BJ (cell line): ENCODE data around the gene RAMAC. TPM values are rescaled to one million over a fixed set of nuclear protein-coding genes. Genes with fewer than 3 reads are reported as not detected.
A peak's percentile ranks its signal among the peaks of the same experiment; 100 is the strongest.

Experiments
- CTCF ChIA-PET: fragments of 350-600 bp; formaldehyde crosslinking; extraction: SDS; loops from one replicate; lab custom pipeline; 2021; ENCODE audit warnings: antibody characterized with exemption, inconsistent platforms; lab: Yijun Ruan, JAX
- POLR2A ChIA-PET: fragments of 300-600 bp; sonication (Branson Sonifier 250); formaldehyde crosslinking; extraction: SDS; loops from one replicate; lab custom pipeline; 2021; ENCODE audit warnings: antibody characterized with exemption; lab: Charles Lee
- DNase-seq: peaks from one replicate; pipeline ENCODE4 v3.0.0-alpha.2; 2011; ENCODE audit warnings: low read depth
- H3K27me3 ChIP-seq: 2 replicates; pipeline ENCODE4 v1.6.0; 2011; ENCODE audit warnings: low read length; ENCODE audit not compliant: control insufficient read depth, insufficient read depth
- H3K36me3 ChIP-seq: 2 replicates; pipeline ENCODE4 v1.5.1; 2011; ENCODE audit warnings: low read length; ENCODE audit not compliant: control insufficient read depth, insufficient read depth
- H3K4me3 ChIP-seq: 2 replicates; pipeline ENCODE4 v1.5.1; 2011; ENCODE audit warnings: low read depth, mild to moderate bottlenecking, control low read depth, low read length
- polyA plus RNA-seq: library from polyadenylated mRNA; depleted of rRNA; stranded (reverse); fragments of >200 nt; gene quantifications from 2 replicates; pipeline ENCODE4 v1.2.3, GENCODE V29; 2011
- TF ChIP-seq, protein P1 (sequence below): IDR thresholded peaks from 2 replicates; pipeline ENCODE4 v1.5.1; 2011; ENCODE audit warnings: low read depth, mild to moderate bottlenecking, control low read depth, inconsistent platforms, low read length, moderate library complexity; ENCODE audit not compliant: insufficient read depth

RAMAC gene
- polyA plus RNA-seq, 1 experiment: 20.3 TPM

DNA sequence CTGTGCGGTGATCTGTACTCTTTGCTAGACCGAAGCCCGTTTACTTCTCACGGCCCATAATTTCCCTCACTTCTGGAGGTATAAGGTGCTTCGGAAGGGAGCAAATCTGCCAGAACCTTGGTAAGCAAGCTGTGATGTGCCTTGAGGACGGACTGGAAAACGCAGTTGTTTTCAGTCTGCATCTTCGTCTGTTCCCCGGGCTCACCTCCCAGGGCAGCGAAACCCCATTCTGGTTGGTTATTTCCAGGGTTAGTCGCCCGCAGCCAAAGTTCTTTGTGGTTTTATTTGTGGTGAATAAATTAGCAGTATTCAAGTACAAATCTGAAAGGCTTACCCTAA is 401 bp downstream of the RAMAC start:
- POLR2A ChIA-PET: interaction anchor here (0.6 kb wide), 1 partner anchor 256 kb away, joined by 3 read pairs; no protein-coding TSS in a partner anchor
- DNase-seq: no peak
- CTCF ChIA-PET: interaction anchor here (0.9 to 1.7 kb wide), 2 partner anchors 13 to 455 kb away, joined by 3 to 6 read pairs; no protein-coding TSS in a partner anchor
- 0 out of 2 replicates have a peak, but pooled peaks cover under 1% of the 10 kb centered on the region for H3K36me3 ChIP-seq
- TF ChIP-seq, protein P1, sequence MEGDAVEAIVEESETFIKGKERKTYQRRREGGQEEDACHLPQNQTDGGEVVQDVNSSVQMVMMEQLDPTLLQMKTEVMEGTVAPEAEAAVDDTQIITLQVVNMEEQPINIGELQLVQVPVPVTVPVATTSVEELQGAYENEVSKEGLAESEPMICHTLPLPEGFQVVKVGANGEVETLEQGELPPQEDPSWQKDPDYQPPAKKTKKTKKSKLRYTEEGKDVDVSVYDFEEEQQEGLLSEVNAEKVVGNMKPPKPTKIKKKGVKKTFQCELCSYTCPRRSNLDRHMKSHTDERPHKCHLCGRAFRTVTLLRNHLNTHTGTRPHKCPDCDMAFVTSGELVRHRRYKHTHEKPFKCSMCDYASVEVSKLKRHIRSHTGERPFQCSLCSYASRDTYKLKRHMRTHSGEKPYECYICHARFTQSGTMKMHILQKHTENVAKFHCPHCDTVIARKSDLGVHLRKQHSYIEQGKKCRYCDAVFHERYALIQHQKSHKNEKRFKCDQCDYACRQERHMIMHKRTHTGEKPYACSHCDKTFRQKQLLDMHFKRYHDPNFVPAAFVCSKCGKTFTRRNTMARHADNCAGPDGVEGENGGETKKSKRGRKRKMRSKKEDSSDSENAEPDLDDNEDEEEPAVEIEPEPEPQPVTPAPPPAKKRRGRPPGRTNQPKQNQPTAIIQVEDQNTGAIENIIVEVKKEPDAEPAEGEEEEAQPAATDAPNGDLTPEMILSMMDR: no peak
- no peaks in the 10 kb centered on the region for H3K27me3 ChIP-seq
- peak overlapping the region; percentile 83 for H3K4me3 ChIP-seq

DNA sequence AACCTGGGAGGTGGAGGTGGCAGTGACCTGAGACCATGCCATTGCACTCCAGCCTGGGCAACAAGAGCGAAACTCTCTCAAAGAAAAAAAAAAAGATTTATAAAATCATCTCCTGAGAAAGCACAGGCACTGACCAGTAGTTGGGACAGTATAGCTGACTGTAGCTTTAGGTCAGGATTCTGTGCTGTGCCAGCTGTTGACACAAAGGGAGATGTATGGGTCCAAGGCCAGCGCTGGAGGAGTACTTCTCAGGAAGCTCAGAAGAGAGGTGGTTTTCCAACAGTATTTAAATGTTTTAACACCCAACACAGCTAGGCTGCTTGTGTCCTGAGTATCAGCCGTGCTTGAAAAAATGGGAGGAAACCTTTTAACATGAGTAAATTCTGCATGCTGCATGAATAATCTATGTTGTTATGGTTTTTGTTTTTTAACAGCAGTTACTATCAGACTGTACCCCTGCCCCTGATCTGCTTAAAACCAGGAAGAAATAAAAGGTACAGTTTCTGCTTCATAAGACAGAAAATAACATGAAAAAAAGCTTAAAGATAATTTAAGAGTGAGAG is 6.5 kb downstream of the RAMAC start:
- CTCF ChIA-PET: interaction anchor here (0.7 to 2.1 kb wide), 4 partner anchors 18 to 462 kb away, joined by 3 to 7 read pairs (median 3); partner anchors contain the start of gene C15orf40
- TF ChIP-seq, protein P1: no peak
- DNase-seq: no peak
- Histone ChIP-seq H3K36me3 (0 out of 2 replicates have a peak, but pooled peaks cover 1% of the 10 kb centered on the region), H3K4me3 (no peak overlapping the region), H3K27me3 (no peaks in the 10 kb centered on the region)
- POLR2A ChIA-PET: no interaction called here

GRCh38 chr15:82993144-82993543 is 7.1 kb downstream of the RAMAC start:
- Histone ChIP-seq H3K4me3 (no peak overlapping the region), H3K36me3 (0 out of 2 replicates have a peak, but pooled peaks cover 1% of the 10 kb centered on the region), H3K27me3 (no peaks in the 10 kb centered on the region)
- ChIA-PET CTCF (interaction anchor here (0.7 to 2.1 kb wide), 4 partner anchors 18 to 462 kb away, joined by 3 to 7 read pairs (median 3); partner anchors contain the start of gene C15orf40), POLR2A (no interaction called here)
- TF ChIP-seq, protein P1: no peak
- no peak for DNase-seq

- CTCF ChIA-PET: interaction anchor here (1.7 kb wide), 1 partner anchor 10 kb away, joined by 3 read pairs; no protein-coding TSS in a partner anchor
- Histone ChIP-seq H3K4me3 (no peak overlapping the region), H3K36me3 (0 out of 2 replicates have a peak, but pooled peaks cover 1% of the 10 kb centered on the region), H3K27me3 (no peaks in the 10 kb centered on the region)
- no peak for DNase-seq
- POLR2A ChIA-PET: no interaction called here
- TF ChIP-seq, protein P1: no peak
Measured at GRCh38 chr15:82995076-82995475, 9.1 kb downstream of the RAMAC start.

- CTCF ChIA-PET: interaction anchor here (1.7 kb wide), 1 partner anchor 9 kb away, joined by 3 read pairs; no protein-coding TSS in a partner anchor
Measured at GRCh38 chr15:82995938-82996337, 9.9 kb downstream of the RAMAC start.

More at GRCh38 chr15:82995938-82996337, 9.9 kb downstream of the RAMAC start:
- DNase-seq: no peak
- 0 out of 2 replicates have a peak, but pooled peaks cover 1% of the 10 kb centered on the region for H3K36me3 ChIP-seq
- no peak overlapping the region for H3K4me3 ChIP-seq
- TF ChIP-seq, protein P1: no peak
- H3K27me3 ChIP-seq: no peaks in the 10 kb centered on the region
- POLR2A ChIA-PET: interaction anchor here (0.6 kb wide), 1 partner anchor 40 kb away, joined by 3 read pairs; no protein-coding TSS in a partner anchor
